HG03520 (cell line): ENCODE results near the gene PROX2.
A peak's percentile ranks its signal among the peaks of the same experiment; 100 is the strongest.

Experiments
- ATAC-seq: cut with Tn5 transposase; IDR thresholded peaks from one replicate; pipeline ENCODE4 v1.9.1; 2021; ENCODE audit warnings: mild to moderate bottlenecking, moderate library complexity; ENCODE audit not compliant: unreplicated experiment

PROX2 gene

DNA sequence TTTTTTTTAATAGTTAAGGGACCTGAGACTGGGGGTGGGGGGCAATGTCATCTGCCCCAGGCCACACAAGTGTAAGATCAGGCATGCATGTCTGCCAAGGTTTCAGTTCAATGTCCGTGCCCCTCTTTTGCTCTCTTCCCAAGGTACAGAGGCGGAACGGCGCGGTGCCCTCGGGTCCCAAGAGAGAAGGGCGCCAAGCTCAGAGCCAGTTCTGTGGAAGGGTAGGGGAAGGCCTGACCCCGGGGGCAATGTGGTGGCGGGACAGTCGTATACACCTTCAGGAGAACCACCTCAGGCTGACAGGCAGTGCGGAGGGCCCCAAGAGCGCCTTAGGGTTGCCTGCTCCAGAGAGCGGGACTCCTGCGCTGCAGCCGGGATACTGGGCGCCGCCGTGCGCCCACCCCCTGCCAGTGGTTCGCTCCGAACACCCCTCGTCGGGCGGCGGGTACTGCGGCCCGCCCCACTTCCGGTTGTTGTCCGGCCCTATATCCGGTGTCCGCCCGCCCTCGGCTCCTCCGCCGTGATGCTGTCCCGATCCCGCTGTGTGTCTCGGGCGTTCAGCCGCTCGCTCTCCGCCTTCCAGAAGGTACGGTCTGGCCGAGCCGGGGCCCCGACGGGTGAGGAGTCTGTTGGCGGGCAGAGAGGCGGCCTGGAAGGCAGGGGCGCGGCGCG, 5.6 kb upstream of the PROX2 start, which contains the start of gene DLST:
Gene DLST (plus strand): TSS at position 486 of the 672 bp plus-strand sequence. CDS start 38 bp downstream, at position 524.
- ATAC-seq: peak; percentile 87

DNA sequence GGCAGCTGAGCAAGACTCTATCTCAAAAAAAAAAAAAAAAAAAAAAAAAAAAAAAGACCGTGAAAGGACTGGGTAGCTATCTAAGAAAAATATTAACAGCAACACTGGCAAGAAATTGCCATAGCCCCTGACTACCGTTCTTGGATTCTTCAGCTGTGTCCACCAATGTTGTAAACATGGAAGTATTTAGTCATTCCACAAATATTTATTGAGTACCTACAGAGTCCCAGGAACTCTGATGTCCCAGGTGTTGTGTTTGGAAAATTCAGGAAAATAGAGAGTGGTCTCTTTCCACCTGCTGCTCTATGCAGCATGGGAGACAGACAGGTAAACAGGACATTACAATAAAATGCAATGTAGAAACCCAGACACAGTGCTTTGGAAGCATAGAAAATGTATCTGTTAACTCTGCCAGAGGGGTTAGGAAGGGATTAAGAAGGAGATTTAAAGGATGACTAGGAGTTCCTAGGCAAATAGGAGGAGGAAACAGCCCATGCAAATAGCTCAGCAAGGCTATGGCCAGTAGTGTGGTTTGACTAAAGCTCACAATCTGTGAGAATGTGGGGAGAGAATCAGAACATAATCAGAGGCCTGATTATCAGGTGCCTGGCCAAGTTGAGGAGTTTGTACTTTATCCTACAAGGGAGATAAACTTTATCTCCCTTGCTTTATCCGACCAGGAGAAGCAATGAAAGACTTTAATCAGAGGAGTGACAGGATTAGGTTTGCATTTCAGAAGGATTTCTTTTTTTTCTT, 3.7 kb upstream of the PROX2 start:
- no peak for ATAC-seq

DNA sequence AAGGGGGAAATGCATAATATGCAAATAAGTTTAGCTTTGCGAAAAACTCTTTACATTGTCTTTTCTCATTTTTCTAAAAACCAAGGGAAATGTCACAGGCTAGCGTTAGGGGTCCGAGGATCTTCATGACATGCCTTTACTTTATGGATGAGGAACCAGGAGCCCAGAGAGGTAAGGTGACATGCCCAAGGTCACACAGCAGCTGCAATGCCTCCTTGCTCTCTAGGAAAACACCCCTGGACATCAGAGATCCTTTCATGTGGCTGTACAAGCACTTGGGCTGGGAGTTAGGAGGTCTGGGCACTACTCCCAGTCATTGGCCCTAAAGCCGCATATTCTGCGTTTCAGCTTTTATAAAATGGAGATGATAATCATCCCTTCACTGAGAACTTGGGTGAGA, 741 bp downstream of the PROX2 start:
- no peak for ATAC-seq

DNA sequence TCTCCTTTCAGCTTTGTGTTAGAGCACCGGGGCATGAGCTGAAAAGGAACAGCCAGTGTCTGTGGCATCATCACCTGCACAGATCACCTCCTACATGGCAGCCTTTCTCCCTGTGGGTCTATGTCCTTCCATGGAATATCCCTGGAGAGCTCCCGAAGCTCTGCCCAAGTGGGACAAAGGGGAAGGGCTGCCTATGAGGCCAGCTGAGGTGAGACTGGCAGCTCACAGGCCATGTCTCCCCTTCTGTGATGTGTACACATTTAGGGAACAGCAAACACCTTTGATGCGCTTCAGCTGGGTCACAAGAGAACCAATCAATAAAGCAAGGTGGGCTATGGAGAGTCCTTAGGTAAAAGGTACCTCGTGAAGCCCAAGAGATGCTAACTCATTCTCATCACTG, 4.1 kb downstream of the PROX2 start:
- ATAC-seq: no peak

DNA sequence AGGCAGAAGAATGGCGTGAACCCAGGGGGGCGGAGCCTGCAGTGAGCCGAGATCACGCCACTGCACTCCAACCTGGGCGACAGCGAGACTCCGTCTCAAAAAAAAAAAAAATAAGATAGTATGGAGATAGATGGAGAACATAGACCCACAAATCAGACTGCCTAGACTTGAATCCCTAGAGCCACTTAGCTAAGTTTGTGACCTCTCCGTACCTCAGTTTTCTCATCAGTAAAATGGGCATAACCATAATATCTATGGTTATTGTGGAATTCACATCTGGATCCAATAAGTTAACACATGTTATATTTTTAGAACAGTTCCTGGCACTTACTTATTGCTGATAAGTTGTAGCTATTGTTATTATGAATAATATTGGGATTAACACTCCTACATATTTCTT, 7.2 kb downstream of the PROX2 start:
- ATAC-seq: no peak

DNA sequence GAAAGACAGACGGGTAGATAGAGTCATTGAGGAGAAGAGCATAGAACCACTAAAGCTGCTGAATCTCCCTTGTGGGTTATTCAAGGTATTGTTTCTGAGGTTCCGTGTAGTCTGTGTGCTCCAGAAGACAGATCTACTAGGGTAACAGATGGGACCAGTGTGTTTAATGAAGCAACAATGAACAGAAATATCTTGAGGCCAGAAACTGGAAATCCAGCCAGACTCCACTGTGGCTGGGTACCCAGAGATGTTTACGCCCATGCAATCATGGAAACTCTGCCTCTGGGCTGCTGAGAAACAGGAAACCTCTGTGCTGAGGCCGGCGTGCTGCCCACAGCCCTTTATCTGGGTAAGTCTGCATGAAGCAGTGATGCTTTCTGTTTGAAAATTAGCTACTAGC, 8.3 kb downstream of the PROX2 start:
- no peak for ATAC-seq

DNA sequence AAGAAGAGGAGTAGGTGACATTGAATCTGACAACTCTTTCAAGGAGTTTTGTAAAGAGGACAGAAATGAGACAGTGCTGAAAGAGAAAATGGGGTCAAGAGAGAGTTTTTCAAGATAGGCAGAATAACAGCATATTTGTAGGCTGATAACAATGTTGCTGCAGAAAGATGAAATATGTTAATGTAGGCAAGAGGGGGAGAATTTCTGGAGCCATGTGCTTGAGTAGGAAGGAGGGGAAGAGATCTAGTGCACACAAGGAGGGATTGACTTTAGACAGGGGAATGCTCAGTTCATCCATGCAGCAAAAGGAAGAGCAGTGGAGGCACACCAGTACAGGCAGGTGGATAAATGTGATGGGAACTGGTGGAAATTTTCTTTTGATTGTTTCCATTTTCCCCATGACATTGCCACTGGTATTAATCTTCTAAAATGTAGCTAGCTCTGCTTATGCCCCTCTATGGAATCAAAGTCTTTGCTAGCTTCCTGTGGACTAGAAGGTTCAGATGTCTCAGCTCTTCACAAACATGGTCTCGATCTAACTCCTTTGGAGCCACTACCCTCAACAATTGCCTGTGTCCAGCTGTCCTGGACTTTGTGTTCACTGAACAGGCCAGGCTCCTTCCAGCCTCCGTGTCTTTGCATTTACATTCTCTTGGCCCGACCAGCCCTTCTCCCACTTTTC, 9.1 kb downstream of the PROX2 start:
- ATAC-seq: no peak

DNA sequence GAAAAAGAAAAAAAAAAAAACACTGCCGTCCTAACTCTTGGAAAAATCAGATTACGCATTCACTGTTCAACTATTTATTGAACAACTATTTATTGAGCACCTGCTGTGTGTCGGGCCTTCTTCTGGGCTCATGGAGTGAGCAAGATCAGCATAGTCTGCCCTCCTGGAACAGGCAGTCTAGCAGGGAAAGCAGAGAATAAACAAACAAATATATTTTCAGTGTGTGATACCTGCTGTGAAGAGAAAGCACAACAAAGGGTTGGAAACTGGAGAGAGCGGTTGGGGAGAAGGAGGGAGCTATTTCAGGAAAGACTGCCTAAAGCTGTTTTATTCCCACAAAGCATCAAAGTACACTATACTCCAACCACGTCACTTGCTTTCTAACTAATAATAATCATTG, 10.8 kb downstream of the PROX2 start:
- no peak for ATAC-seq

DNA sequence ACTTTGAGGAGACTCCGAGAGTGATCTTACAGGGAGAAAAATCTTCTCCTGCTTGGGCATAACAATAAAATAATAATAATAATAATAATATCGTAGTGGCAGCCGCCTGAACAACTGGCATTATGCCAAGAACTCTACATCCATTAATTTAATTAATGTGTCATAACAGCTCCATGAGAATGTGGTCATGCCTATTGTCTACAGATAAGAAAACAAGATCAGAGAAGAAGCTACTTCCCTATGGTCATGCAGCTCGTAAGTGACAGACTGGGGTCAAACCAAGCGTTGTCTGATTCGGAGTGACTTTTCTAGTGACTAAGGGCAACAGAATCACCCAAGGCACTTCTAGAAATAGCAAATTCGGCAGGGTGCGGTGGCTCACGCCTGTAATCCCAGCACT, 11.7 kb downstream of the PROX2 start:
- no peak for ATAC-seq

DNA sequence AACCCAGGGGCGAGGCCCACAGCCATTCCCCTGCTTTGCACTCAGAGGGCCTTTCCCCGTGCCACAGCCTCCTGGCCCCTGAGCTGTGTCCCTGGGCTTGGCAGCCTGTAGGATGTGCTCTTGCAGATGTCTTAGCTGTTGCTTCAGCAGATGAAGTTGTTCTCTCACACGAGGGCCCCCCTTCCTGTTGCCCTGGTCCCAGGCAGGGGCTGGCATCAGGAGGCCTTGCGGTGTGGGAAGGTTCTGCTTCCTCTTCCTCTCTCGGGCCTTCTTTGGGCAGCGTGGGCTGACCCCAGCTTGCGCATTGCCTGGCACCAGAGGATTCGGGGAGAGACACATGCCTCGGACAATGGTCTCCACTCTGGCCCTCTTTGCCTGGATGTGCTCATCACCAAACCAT, 12.7 kb downstream of the PROX2 start:
- ATAC-seq: no peak

DNA sequence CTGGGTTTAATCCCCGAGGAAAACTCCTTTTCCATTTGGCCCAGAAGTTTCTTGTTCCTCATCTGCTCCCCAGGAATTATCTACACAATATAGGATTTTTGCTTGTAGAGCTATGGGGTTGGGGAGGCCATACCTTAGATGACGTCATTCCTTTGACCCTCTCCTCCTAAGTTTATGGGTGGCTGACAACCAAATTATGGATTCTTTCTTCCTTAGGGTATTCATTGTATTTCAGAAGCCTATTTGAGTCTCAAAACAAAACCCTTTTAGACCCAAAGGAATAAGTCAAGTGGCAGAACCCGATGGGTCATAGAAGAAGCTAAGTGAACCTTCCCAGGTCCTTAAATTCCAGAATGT, 14.2 kb downstream of the PROX2 start:
- ATAC-seq: no peak

DNA sequence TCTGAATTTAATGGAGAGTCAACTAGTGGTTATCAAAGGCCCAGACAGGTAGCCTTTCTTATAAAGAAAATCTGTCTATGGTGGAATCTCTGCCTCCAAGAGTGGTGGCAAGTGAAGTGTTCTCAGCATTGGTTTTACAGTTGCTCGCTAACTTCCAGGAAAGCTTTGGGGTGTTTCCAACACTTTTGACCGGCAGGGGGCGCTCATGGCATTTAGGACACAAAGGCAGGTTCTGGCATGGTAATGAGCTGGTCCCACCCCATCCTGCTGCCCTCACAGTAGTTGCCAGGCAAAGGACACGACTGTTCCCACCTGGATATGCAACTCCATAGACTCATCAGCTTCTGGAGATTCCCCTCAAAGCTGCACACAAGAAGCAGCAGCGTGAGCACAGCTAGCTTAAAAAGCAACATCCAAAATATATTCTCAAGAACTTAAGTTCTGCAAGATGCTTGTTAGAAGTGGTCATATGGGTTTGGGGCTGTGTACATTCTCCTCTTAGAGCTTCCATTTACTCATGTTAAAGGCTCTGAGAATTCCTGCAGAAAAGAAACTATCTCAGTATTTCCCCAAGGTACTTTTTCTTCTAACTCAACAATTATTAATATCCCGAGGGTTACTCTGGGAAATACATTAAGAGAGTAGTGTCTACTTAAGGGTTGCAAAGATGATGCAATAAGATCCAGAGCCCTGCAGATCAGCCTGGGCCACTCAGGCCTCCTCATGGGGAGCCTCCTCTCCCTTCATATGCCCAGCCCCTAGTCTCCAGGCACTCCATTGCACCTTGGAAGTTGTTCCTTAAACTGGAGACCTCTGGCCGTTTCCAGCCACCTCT, 14.8 kb downstream of the PROX2 start:
- ATAC-seq: no peak

DNA sequence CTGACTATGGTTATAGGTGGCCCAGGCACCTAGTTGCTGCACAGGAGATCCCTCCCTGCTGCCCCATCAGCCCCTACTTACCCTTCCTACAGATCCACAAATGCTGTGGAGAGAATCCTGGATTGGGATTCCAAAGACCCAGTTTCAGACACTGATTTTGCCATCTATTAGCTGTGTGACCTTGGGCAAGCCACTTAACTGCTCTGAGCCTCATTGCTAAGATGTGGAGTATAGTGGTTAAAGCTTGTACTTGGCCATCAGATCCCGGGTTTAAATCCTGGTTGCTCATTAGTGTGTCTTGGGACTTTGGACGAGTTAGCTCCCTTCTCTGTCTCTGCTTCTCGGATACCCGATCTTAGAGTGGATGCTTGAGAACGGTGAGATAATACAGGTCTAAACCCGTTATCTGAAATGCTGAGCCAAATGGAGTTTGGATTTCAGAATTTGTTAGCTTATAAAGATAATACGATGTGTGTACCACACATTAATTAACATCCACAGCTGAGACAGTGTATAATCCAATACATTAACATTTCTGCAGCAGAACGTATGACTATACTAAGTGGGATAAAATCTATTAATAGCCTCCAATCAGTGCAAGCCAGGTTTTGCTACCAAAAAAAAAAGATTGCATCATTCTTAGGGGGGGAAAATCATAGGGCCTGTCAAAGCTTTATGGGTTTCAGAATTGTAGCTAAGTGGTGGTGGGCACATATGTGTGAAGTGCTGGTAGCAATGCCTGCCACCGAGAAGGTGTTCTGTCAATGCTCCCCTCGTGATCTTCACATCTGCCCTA, 16.0 kb downstream of the PROX2 start:
- no peak for ATAC-seq

DNA sequence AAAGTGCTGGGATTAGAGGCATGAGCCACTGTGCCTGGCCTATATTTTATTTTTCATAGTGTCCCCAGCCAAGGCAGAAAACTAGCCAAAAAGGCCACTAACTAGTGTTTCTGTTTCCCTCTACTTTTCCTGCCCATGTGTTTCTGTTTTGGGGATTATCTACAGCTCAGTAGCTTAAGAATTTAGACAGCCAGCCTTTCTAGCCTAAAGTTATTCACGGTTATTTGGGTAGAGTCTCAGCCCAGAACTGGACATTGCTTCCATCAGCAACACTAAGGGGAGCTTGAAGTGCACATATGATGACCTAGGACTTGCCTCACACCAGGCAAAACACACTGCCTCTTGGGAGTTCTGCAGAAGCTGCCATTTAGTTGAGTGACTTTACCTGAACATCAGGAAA, 17.9 kb downstream of the PROX2 start:
- ATAC-seq: no peak

DNA sequence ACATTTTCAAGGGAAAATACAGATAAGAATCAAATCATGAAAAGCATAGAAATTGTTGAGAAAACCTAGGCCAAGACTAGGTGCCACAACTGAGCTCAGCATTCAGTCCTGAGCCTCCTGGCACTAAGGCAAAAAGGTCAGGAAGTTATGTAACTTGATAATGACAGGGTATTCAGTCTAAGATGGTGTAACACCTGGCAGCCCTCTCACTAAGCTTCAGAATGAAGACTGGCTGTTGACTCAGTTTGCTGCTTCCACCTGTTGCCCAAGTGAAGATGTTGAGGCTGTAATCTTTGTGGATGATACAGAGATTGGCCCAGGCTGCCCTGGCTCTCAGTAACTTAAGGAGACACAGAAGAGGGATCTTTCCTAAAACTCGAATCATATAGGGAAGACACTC, 19.6 kb downstream of the PROX2 start:
- no peak for ATAC-seq

DNA sequence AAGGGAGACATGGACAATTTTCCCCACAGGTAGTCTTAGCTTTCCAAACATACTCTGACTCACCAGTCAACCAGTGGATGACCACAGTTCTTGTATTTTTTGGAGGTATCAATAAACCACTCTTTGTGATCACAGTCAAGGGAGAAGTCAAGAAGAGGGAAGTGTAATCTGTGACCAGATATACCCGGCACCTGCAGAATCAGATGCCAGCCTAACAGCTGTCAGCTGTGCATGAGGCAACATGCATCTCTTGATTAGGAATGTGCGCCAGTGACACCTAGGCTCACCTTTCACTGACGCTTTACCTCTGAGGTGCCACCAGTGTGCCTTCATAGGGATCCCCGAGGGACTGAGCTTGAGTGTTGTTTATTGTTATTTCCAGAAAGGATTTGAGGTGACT, 20.0 kb downstream of the PROX2 start:
- no peak for ATAC-seq

DNA sequence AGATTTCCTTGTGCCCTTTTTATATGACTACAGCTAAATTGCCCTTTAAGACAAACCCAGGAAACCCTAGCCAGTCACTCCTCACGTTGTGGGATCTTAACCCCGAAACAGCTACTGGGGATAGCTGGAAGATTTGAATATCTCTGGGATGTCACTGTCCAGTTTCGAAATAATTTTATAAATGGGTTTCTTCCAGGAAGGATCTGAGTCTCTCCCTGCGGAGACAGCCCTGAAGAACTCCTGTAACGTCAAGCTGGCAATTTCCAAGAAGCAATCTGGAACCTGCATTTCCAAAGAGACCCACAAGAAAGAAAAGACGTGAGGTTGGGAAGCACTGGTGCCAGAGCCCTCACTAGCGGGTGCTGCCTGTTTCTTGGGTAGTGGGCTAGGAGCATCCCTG, 20.9 kb downstream of the PROX2 start:
- no peak for ATAC-seq

DNA sequence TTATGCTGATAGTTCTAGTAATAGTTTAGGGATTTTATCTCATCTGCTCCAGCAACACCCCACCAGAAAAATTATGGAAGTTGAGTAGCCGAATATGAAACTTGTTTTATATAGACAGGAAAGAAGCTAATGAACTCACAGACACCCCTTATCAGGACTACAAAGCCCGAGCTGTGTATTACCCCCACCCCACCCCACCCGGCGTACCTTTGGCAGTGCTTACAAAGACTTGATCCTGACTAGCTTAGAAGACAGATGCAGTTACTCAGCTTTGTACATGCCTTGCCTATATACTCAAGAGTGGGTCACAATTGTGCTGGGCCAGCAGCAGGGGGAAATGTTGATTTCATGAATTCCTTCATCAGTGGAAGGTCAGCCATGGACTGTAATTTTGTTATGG, 22.4 kb downstream of the PROX2 start:
- ATAC-seq: no peak

DNA sequence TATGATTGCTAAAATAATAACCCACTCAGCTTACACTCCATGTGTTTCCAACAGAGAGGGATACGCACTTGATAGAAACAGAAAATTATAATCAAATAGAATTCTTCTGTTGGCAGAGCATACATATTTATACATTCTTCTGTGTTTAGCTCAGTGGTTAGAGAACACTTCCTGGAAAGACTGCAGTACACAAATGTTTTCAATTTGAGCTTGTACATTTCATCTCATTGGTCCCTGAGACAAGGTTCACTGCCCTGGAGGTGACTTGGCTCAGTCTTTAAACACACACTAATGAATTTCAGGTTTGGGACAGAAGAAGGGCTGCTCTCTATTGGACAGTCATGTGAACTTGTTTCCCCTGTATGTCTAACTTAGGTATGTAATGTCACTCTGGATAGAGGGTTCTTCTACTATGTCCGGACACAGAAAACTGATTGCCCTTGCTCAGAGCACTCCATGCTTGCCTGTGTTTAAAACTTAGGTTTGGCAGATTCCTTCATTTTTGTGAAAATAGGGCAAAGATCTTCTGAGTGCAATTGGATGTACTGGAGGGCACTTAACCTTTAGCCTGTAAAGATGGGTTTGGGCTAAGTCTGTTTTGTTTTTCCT, 22.9 kb downstream of the PROX2 start:
- no peak for ATAC-seq

DNA sequence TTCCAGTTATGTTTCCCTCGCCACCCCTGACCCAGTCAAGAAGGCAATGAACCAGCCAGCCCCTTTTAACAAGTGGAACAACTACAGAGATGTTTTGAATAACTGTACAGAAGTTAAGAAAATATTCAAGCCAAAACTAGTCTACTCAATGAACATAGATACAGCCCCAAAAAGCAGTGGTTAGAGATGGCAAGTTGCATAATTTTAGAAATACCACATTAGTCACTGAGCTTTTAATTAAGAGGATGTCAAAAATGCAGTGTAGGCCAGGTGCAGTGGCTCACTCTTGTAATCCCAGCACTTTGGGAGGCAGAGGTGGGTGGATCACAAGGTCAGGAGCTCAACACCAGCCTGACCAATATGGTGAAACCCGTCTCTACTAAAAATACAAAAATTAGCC, 27.2 kb downstream of the PROX2 start:
- ATAC-seq: no peak
